ENCODE results near the gene LRFN2. TPM values are rescaled to one million over a fixed set of nuclear protein-coding genes. Genes with fewer than 3 reads are reported as not detected.

The LRFN2 gene
- total RNA-seq, 1 donor from 2014 or later, result 7.4 TPM

GRCh38 chr6:40380271-40380670 is 206.9 kb downstream of the LRFN2 start:
- intact Hi-C loops (cut with micrococcal nuclease), result no loop called here

GRCh38 chr6:40379811-40380210 is 207.4 kb downstream of the LRFN2 start:
- intact Hi-C loops (cut with micrococcal nuclease), result loop anchor here (10.0 kb wide), 1 partner anchor 1265 kb away; the partner anchor contains the start of gene SAYSD1

- intact Hi-C loops (cut with micrococcal nuclease), result loop anchor here (10.0 kb wide), 1 partner anchor 1264 kb away; the partner anchor contains the start of gene SAYSD1
Observed at GRCh38 chr6:40378725-40379074, 208.5 kb downstream of the LRFN2 start.

GRCh38 chr6:40378071-40378724 is 209.0 kb downstream of the LRFN2 start:
- intact Hi-C loops (cut with micrococcal nuclease), result loop anchor here (10.0 kb wide), 1 partner anchor 1263 kb away; the partner anchor contains the start of gene SAYSD1

GRCh38 chr6:40377173-40377806 is 209.9 kb downstream of the LRFN2 start:
- intact Hi-C loops (cut with micrococcal nuclease), result loop anchor here (10.0 kb wide), 1 partner anchor 1262 kb away; the partner anchor contains the start of gene SAYSD1

GRCh38 chr6:40376113-40376650 is 211.0 kb downstream of the LRFN2 start:
- intact Hi-C loops (cut with micrococcal nuclease), result loop anchor here (10.0 kb wide), 1 partner anchor 1261 kb away; the partner anchor contains the start of gene SAYSD1

- intact Hi-C loops (cut with micrococcal nuclease), result loop anchor here (5.0 to 10.0 kb wide), 3 partner anchors 829 to 1258 kb away; partner anchors contain the start of genes KCNK5, SAYSD1 and TREML2
Observed at GRCh38 chr6:40373267-40373666, 213.9 kb downstream of the LRFN2 start.

GRCh38 chr6:40371621-40372020 is 215.5 kb downstream of the LRFN2 start:
- intact Hi-C loops (cut with micrococcal nuclease), result loop anchor here (1.0 to 10.0 kb wide), 5 partner anchors 18 to 1257 kb away; partner anchors contain the start of genes KCNK5, SAYSD1 and TREML2

GRCh38 chr6:40371095-40371494 is 216.1 kb downstream of the LRFN2 start:
- intact Hi-C loops (cut with micrococcal nuclease), result loop anchor here (1.0 to 10.0 kb wide), 5 partner anchors 18 to 1256 kb away; partner anchors contain the start of genes KCNK5, SAYSD1 and TREML2

- intact Hi-C loops (cut with micrococcal nuclease), result loop anchor here (5.0 to 10.0 kb wide), 3 partner anchors 832 to 1255 kb away; partner anchors contain the start of genes KCNK5, SAYSD1 and TREML2
Observed at GRCh38 chr6:40369891-40370290, 217.3 kb downstream of the LRFN2 start.

GRCh38 chr6:40369042-40369441 is 218.1 kb downstream of the LRFN2 start:
- intact Hi-C loops (cut with micrococcal nuclease), result no loop called here

- intact Hi-C loops (cut with micrococcal nuclease), result no loop called here
Observed at GRCh38 chr6:40362859-40363258, 224.3 kb downstream of the LRFN2 start.

- intact Hi-C loops (cut with micrococcal nuclease), result no loop called here
Observed at GRCh38 chr6:40359808-40360207, 227.4 kb downstream of the LRFN2 start.

GRCh38 chr6:40358473-40359460 is 228.4 kb downstream of the LRFN2 start:
- intact Hi-C loops (cut with micrococcal nuclease), result no loop called here

GRCh38 chr6:40356242-40356910 is 230.8 kb downstream of the LRFN2 start:
- intact Hi-C loops (cut with micrococcal nuclease), result no loop called here

GRCh38 chr6:40355532-40355931 is 231.6 kb downstream of the LRFN2 start:
- intact Hi-C loops (cut with micrococcal nuclease), result no loop called here

- intact Hi-C loops (cut with micrococcal nuclease), result no loop called here
Observed at GRCh38 chr6:40355066-40355465, 232.1 kb downstream of the LRFN2 start.

GRCh38 chr6:40353967-40354452 is 233.2 kb downstream of the LRFN2 start:
- intact Hi-C loops (cut with micrococcal nuclease), result no loop called here

- intact Hi-C loops (cut with micrococcal nuclease), result no loop called here
Observed at GRCh38 chr6:40353197-40353966, 233.8 kb downstream of the LRFN2 start.

All from T-helper 1 cell treated with Interleukin-12 subunit alpha and Interleukin-12 subunit beta and Interleukin-4 antibody, amounts not matched to agents 30 ng/mL and 1 ng/mL, for 36 hours (primary cell).